Ishikawa (cell line): ENCODE measurements around the gene NEAT1.

Experiments used
- CREB1 ChIP-seq: IDR thresholded peaks from 2 replicates; pipeline ENCODE4 v1.6.1; 2012; ENCODE audit warnings: low read depth
- EP300 ChIP-seq: IDR thresholded peaks from 2 replicates; pipeline ENCODE4 v1.6.1; 2012; ENCODE audit warnings: borderline replicate concordance
- FOXM1 ChIP-seq: IDR thresholded peaks from 2 replicates; pipeline ENCODE4 v1.6.1; 2012; ENCODE audit warnings: low read depth, borderline replicate concordance
- NFIC ChIP-seq: IDR thresholded peaks from 2 replicates; pipeline ENCODE4 v1.6.1; 2012
- RAD21 ChIP-seq: IDR thresholded peaks from 2 replicates; pipeline ENCODE4 v1.6.1; 2012; ENCODE audit warnings: low read depth
- TAF1 ChIP-seq: IDR thresholded peaks from 2 replicates; pipeline ENCODE4 v1.6.1; 2012; ENCODE audit warnings: low read depth, mild to moderate bottlenecking
- TCF12 ChIP-seq: IDR thresholded peaks from 2 replicates; pipeline ENCODE4 v1.6.1; 2012; ENCODE audit warnings: low read depth
- TEAD4 ChIP-seq: IDR thresholded peaks from 2 replicates; pipeline ENCODE4 v1.6.1; 2012
- YY1 ChIP-seq: IDR thresholded peaks from 2 replicates; pipeline ENCODE4 v1.6.1; 2012; ENCODE audit warnings: low read depth
- TF ChIP-seq, protein P1 (sequence below): IDR thresholded peaks from 2 replicates; pipeline ENCODE4 v1.6.1; 2012; ENCODE audit warnings: low read depth, mild to moderate bottlenecking
- TF ChIP-seq, protein P2 (sequence below): IDR thresholded peaks from 2 replicates; pipeline ENCODE4 v1.6.1; 2012
- TF ChIP-seq, protein P3 (sequence below): IDR thresholded peaks from 2 replicates; pipeline ENCODE4 v1.6.1; 2012

DNA sequence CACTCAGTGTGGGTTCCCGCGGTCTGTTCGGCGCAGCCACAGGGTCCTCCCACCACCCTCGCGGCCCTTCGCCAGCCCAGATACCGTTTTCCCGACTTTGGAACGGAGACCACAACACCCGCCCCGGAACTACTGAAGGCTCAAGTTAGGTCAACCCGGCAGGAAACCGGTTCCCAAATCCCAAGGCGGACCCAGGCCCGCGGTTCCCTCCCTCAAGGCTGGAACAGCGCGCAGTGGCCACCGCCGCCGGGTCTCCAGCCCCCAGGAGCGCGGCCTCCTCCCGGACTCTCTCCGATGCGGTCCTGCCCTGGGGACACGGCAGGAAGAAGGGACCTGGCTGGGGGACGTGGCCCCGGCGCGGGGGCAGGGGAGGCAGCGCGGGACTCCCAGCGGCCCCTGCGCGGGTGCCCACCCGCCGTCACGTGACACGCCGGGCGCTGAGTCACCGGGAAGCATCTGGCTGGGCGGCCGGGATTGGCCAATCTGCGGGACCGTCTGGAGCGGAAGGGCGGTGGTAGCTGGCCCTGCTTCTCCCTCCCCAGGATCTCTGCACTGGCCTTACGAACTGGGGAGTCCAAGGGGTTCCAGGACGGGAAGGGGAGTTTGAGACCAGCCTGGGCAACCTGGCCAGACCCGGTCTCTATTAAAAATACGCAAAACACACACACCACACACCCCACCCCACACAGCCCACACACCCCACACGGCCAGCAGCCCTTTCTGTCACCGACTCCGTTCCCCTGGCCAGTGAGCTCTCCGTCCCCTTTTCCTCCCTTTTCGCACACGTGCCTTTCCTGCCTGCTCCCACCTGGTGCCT, 54.8 kb downstream of the NEAT1 start:
- TF ChIP-seq EP300 (no peak; the same call in 1 of the 2 replicates), CREB1 (no peak), RAD21 (no peak), FOXM1 (no peak), YY1 (0 out of 2 replicates have a peak, but pooled peaks have one; percentile 3), TCF12 (no peak; the same call in 1 of the 2 replicates), TAF1 (peak; percentile 89), NFIC (peak; percentile 20; the same call in 1 of the 2 replicates), TEAD4 (no peak; the same call in 1 of the 2 replicates)
- TF ChIP-seq, protein P1, sequence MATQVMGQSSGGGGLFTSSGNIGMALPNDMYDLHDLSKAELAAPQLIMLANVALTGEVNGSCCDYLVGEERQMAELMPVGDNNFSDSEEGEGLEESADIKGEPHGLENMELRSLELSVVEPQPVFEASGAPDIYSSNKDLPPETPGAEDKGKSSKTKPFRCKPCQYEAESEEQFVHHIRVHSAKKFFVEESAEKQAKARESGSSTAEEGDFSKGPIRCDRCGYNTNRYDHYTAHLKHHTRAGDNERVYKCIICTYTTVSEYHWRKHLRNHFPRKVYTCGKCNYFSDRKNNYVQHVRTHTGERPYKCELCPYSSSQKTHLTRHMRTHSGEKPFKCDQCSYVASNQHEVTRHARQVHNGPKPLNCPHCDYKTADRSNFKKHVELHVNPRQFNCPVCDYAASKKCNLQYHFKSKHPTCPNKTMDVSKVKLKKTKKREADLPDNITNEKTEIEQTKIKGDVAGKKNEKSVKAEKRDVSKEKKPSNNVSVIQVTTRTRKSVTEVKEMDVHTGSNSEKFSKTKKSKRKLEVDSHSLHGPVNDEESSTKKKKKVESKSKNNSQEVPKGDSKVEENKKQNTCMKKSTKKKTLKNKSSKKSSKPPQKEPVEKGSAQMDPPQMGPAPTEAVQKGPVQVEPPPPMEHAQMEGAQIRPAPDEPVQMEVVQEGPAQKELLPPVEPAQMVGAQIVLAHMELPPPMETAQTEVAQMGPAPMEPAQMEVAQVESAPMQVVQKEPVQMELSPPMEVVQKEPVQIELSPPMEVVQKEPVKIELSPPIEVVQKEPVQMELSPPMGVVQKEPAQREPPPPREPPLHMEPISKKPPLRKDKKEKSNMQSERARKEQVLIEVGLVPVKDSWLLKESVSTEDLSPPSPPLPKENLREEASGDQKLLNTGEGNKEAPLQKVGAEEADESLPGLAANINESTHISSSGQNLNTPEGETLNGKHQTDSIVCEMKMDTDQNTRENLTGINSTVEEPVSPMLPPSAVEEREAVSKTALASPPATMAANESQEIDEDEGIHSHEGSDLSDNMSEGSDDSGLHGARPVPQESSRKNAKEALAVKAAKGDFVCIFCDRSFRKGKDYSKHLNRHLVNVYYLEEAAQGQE = no peak
- TF ChIP-seq, protein P2, sequence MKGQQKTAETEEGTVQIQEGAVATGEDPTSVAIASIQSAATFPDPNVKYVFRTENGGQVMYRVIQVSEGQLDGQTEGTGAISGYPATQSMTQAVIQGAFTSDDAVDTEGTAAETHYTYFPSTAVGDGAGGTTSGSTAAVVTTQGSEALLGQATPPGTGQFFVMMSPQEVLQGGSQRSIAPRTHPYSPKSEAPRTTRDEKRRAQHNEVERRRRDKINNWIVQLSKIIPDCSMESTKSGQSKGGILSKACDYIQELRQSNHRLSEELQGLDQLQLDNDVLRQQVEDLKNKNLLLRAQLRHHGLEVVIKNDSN = peak; percentile 99
- TF ChIP-seq, protein P3, sequence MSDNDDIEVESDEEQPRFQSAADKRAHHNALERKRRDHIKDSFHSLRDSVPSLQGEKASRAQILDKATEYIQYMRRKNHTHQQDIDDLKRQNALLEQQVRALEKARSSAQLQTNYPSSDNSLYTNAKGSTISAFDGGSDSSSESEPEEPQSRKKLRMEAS = peak; percentile 69
